Measurements from ENCODE around the gene ZNF512B.

Gene ZNF512B

GRCh38 chr20:63947638-63948456, 21.9 kb downstream of the ZNF512B start:
- no peak for DNase-seq (ENCODE audit: low read depth)

- DNase-seq (ENCODE audit: low read depth): no peak
These were observed 22.6 kb downstream of the ZNF512B start for GRCh38 chr20:63946986-63947637.

DNA sequence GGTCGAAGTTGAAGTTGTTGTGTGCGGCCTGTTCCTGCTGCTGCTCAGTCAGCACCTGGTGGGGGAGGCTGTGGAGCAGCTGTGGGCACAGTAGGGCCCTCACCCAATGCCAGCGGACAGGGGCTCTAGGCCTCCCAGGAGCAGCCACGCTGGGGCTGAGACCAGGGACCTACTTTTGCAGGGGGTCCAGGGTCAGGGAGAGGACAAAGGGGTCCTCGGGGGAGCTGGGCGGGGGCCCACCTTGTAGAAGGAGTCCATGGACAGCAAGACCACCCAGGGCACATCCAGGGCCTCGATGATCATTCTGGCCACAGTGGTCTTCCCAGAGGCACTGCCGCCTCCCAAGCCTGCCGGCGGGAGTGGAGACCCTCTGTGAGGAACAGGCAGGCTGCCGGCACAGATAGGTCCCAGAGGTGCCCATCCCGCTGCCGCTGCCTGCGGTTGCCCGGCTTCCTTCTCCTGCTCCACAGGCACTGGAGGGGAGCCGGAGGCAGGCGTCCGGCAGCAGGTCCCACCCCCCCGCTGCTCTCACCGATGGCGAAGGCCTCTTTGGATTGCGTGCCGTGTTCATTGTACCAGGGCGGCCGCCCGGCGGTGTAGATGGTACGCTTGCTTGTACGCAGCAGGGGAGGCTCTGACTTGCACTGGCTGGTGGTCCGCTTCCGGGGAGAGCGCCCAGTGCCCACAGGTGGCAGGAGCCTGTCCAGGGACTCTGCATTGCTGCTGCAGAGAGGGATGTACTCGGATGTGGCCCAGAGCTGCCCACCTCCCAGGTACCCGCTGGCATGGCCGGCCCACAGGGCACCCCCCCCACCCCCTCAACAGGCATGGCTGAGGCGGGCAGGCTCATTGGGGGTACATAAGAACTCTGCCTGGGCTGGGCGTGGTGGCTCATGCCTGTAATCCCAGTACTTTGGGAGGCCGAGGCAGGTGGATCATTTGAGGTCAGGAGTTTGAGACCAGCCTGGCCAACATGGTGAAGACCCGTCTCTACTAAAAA, 23.5 kb downstream of the ZNF512B start:
- DNase-seq (ENCODE audit: low read depth): no peak

- no peak for DNase-seq (ENCODE audit: low read depth)
These were observed 24.6 kb downstream of the ZNF512B start for GRCh38 chr20:63945031-63945658.

GRCh38 chr20:63944078-63944941, 25.4 kb downstream of the ZNF512B start:
- no peak for DNase-seq (ENCODE audit: low read depth)

DNA sequence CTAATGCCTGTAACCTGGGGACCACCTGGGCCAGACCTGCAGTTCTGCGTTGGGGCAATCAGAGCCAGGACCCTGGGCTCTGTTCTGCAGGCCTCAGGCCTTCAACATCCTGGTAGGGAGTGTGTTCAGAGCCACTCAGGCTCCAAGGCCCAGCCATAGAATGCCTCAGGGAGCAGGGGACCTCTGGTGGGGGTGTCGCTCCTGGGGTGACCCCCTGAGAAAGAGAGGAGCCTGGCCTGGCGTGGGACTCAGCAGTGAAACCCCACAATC, 26.0 kb downstream of the ZNF512B start:
- DNase-seq (ENCODE audit: low read depth): no peak

DNA sequence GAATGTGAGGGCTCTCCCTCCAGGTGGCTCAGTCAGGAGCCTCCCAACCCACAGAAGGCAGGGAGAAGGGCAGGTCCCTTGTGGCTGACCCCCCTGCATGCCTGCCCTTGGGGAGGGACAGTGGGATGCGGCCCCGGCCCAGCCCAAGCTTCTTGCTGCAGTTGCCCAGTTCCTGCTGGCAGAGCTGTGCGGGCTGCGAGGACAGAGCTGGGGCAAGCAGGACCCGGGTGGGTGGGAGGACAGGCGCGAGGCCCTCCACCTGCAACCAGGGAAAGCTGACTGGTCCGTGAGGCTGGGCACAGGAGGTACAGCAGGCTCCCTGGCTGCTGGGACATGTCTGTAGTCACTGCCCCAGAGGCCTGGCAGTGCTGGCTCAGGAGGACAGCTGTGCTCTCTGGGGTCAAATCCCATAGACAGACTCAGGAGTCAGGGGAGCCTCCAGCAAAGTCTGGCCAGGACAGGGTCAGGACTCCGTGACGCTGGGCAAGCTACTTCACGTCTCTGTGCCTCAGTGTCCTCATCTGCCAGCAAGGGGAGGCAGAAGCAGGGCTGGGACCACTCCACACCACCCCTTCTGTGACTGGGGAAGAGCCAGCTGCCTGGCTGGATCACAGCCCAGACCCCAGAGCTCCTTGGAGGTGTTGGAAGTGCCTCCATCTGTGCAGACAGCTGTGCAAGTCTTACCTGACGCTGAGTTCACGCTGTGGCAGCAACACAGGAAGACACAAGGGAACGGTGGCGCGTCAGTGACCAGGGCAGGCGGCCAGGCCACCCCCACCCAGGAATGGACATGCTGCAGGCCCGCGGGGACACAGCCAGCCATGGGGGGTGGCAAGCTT, 26.5 kb downstream of the ZNF512B start:
- DNase-seq (ENCODE audit: low read depth): no peak

- no peak for DNase-seq (ENCODE audit: low read depth)
These were observed 27.3 kb downstream of the ZNF512B start for GRCh38 chr20:63942250-63942951.

DNA sequence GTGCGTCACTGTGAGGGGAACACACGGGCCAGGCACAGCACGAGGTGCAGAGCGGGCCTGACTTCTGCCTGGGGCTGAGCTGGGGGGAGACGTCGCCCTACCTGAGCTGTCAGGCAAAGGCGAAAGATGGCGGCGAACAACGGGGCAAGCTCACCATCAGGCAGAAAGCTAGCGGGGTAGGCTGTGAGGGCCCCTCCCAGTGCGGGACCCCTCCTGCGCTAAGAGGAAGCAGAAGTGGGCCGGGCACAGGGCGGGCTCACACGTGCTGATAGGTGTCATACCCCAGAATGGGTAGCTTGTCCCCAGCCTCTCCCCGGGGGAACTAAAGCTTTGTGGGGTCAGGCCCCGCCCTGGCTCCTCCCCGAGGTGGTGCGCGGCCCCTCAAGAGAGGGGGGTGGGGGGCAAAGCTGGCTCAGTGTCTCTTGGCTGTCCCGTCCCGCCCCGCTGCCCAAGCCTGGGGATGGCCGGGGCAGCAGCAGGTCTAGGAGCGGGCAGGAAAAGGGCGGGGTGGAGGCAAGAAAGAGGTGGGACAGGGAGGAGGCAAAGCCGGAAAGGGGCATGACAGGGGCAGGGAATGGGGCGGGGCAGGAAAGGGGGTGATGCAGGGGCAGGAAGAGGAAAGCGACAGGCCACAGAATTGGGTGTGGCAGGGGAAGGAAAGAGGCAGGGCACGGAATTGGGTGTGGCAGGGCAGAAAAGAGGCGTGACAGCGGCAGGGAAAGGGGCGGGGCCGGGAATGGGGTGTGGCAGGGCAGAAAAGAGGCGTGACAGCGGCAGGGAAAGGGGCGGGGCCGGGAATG, 28.2 kb downstream of the ZNF512B start:
- peak; percentile 69 for DNase-seq (ENCODE audit: low read depth)

GRCh38 chr20:63940472-63941266, 29.1 kb downstream of the ZNF512B start:
- no peak for DNase-seq (ENCODE audit: low read depth)

- no peak for DNase-seq (ENCODE audit: low read depth)
These were observed 29.7 kb downstream of the ZNF512B start for GRCh38 chr20:63940071-63940471.

DNA sequence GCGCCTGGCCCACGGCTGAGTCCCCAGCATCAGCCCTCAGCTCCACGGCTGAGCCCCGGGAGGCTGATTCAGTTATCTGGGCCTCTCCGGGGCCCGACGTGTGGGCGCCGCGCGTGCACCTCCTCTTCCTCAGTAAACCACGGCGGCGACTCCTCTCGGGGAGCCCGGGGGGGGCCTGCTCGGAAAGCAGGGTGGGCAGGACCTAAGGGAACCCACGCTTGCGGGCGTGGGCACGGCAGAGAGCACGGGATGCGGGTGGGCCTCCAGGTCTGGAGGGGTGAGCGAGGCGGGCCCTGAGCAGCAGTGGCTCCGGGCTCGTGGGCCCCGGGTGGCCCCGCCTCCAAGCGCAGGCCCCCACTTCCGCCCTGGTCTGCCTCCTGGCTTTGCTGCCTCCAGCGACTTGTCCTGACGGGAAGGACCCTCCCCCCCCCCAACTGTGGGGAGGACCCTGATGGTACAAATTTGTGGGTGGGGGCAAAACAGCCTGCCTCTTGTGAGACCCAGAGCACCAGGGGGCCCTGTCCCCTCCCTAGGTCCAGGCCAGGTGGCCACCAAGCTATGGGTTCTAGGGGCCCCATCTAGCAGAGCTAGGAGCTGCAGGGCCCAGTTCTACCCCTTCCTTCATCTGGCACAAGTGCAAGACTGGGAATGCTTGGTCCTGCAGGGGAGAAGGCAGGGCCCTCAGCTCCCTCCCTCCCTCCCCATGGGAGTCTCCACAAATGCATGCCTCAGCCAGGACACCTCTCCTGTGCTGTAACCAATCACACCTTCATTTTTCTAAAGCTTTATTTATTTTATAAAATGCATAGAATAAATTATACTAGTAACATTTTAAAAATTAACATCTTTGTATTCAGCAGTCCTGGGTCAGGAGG, 30.4 kb downstream of the ZNF512B start:
- no peak for DNase-seq (ENCODE audit: low read depth)

GRCh38 chr20:63937596-63937995, 32.1 kb downstream of the ZNF512B start:
- no peak for DNase-seq (ENCODE audit: low read depth)

DNA sequence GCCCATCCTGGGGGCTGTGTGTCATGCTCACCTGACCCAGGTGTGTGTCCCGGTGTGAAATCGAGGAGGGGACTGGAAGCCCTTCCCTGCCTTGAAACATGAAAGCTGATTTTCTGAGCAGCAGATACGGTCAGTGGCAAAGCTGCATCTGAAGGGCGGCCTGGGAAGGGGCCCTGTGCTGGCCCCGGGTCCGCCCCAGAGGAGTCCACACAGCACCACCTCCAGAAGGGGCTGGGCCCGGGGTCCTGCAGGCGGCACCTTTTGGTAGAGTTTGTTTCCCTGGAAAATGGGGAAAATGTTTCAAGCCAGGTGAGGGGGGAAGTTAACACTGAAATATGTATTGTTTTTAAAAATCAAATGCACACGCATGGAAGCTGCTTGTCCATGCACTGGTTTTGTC, 34.3 kb downstream of the ZNF512B start:
- no peak for DNase-seq (ENCODE audit: low read depth)

DNA sequence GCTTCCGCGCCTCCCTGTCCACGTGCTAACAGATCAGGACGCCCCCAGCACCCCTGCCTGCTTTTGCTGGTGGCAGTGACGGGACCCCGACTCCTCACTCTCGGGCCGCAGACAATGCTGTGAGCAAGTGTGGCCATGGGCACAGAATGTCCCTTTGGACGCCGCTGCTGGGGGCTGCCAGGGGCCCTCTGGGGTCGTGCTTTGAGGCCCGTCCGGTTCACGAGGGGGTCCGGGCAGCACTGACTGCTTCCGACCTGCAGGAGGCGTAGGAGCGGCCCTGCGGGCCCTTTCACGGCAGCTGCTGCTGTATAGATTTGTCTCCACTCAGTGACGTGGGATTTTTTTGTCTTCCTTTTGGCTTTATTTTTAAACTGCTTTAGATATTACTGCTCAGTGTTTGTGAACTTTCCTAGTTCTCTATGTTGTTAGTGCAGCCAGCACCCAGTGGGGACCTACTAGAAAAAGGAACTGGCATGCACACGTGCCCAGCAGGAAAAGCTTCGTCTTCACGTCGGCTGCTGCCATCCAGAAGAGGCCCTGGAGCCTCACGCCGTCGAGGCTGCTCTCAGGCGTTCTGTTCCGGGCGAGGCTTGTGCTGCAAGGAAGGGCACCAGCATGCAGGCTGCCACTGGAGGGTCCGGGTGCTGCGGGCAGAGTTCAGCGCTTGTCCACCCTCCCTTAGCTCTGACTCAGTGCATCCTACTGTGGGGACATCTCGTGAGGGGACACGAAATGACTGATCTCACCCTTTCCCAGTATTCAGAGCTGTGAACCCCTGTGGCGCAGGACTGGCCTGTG, 35.3 kb downstream of the ZNF512B start:
- DNase-seq (ENCODE audit: low read depth): no peak

DNA sequence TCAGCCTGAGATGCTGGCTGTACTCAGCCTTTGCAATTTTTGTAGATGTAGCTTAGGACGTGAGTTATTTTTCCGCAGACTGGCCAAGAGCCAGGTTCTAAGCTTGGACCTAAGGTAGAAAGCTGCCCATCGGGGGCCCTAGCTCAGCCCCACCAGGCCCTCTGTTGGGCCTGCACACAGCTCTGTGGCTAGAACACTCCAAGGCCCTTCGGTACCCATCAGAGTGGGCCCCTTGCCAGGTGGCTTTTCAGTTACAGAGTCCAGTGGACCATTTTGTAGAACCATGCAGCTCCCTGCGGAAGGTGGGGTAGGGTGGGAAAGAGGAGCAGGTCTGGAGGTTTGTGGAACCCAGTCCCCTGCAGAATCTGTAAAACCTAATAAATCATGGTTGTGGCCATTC, 36.1 kb downstream of the ZNF512B start:
- DNase-seq (ENCODE audit: low read depth): no peak
